Occipital lobe (tissue), 2 donors: Measurements from ENCODE around the gene LDAH. TPM values are rescaled to one million over a fixed set of nuclear protein-coding genes. Genes with fewer than 3 reads are reported as not detected.

Source experiments
- DNase-seq: peaks from one replicate; lab custom pipeline; 2025; lab: John Stamatoyannopoulos, UW
- total RNA-seq: library from RNA; depleted of rRNA; stranded (reverse); fragments of >200 nt; gene quantifications from one replicate; pipeline ENCODE4 v1.2.3, GENCODE V29; 2014

The LDAH gene
- total RNA-seq, 1 donor from 2014 or later = 24.3 TPM

- no peak for DNase-seq
Measured at GRCh38 chr2:20682167-20682920, 140.6 kb downstream of the LDAH start.

- DNase-seq = no peak
Measured at GRCh38 chr2:20680744-20681375, 142.0 kb downstream of the LDAH start.

GRCh38 chr2:20678780-20679179, 144.1 kb downstream of the LDAH start:
- DNase-seq = no peak

GRCh38 chr2:20678086-20678395, 144.9 kb downstream of the LDAH start:
- DNase-seq = no peak

- DNase-seq = no peak
Measured at GRCh38 chr2:20677301-20678085, 145.4 kb downstream of the LDAH start.

- no peak for DNase-seq
Measured at GRCh38 chr2:20676353-20677215, 146.3 kb downstream of the LDAH start.

GRCh38 chr2:20675701-20676352, 147.1 kb downstream of the LDAH start:
- no peak for DNase-seq

- no peak for DNase-seq
Measured at GRCh38 chr2:20674974-20675679, 147.8 kb downstream of the LDAH start.

- no peak for DNase-seq
Measured at GRCh38 chr2:20674309-20674965, 148.5 kb downstream of the LDAH start.

GRCh38 chr2:20673686-20674308, 149.1 kb downstream of the LDAH start:
- DNase-seq = no peak

- DNase-seq = no peak
Measured at GRCh38 chr2:20672201-20672951, 150.5 kb downstream of the LDAH start.

- no peak for DNase-seq
Measured at GRCh38 chr2:20671736-20672080, 151.2 kb downstream of the LDAH start.

- no peak for DNase-seq
Measured at GRCh38 chr2:20671036-20671735, 151.7 kb downstream of the LDAH start.

- DNase-seq = no peak
Measured at GRCh38 chr2:20670315-20671035, 152.4 kb downstream of the LDAH start.

- DNase-seq = no peak
Measured at GRCh38 chr2:20669562-20670314, 153.2 kb downstream of the LDAH start.

- DNase-seq = no peak
Measured at GRCh38 chr2:20668871-20669475, 153.9 kb downstream of the LDAH start.
